Neutrophil (primary cell): ENCODE results near the gene CADM4.

Source experiments
- H3K27ac ChIP-seq: fragments of 200-600 bp; sonication (generic); 2 replicates; pipeline ENCODE4 v1.5.1; 2016; ENCODE audit warnings: mild to moderate bottlenecking, moderate library complexity
- H3K27me3 ChIP-seq: fragments of 200-600 bp; sonication (generic); 2 replicates; pipeline ENCODE4 v1.6.0; 2016; ENCODE audit warnings: mild to moderate bottlenecking
- H3K36me3 ChIP-seq: fragments of 200-600 bp; sonication (generic); 2 replicates; pipeline ENCODE4 v1.5.1; 2017
- H3K4me1 ChIP-seq, 2 experiments: fragments of 200-600 bp in 1 of 2; sonication (generic) in 1 of 2; 1 replicate in 1 of 2; 2 replicates in 1 of 2; pipeline versions ENCODE4 v1.5.1 to v1.6.1; 2013 to 2016; ENCODE audit warnings: low read depth in 1 of 2, low read length in 1 of 2, mild to moderate bottlenecking in 1 of 2, moderate library complexity in 1 of 2; ENCODE audit not compliant: control insufficient read depth in 1 of 2, insufficient read depth in 1 of 2
- H3K4me3 ChIP-seq, 2 experiments: fragments of 200-600 bp in 1 of 2; sonication (generic) in 1 of 2; 1 replicate in 1 of 2; 2 replicates in 1 of 2; pipeline ENCODE4 v1.5.1; 2013 to 2016; ENCODE audit warnings: low read depth in 1 of 2, low read length in 1 of 2, mild to moderate bottlenecking in 1 of 2, moderate library complexity in 1 of 2
- H3K9me3 ChIP-seq: fragments of 200-600 bp; sonication (generic); 2 replicates; pipeline ENCODE4 v1.5.1; 2016
- TF ChIP-seq, protein P1 (sequence below): fragments of 200-600 bp; sonication (generic); IDR thresholded peaks from 2 replicates; pipeline ENCODE4 v1.5.1; 2016; ENCODE audit warnings: antibody characterized with exemption

Gene CADM4

DNA sequence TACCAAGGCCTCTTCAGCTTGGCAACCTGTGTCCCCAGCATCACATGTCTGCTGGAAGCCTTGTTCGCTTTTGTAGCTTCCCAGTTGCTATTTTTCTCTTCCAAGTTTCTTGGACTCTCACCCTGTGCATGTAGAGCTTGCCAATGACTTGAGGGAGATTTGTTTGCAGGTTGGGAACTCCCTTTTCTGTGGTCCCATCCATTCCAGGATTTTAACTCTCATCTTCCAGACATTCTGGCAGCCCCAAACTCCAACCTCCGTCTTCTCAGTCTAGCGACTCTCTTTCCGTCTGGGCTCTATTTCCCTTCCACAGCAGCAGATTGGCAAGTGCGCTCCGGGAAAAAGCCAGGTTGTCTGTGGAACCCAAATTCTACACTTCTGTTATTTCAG is 21.3 kb upstream of the CADM4 start:
- Histone ChIP-seq H3K36me3 (peaks cover 99% of the 10 kb centered on the region), H3K27me3 (no peaks in the 10 kb centered on the region), H3K4me1 (peaks cover 26 to 32% of the 10 kb centered on the region in 2 experiments), H3K9me3 (peaks cover 3% of the 10 kb centered on the region), H3K4me3 (no peak overlapping the region), H3K27ac (no peak overlapping the region)
- TF ChIP-seq, protein P1, sequence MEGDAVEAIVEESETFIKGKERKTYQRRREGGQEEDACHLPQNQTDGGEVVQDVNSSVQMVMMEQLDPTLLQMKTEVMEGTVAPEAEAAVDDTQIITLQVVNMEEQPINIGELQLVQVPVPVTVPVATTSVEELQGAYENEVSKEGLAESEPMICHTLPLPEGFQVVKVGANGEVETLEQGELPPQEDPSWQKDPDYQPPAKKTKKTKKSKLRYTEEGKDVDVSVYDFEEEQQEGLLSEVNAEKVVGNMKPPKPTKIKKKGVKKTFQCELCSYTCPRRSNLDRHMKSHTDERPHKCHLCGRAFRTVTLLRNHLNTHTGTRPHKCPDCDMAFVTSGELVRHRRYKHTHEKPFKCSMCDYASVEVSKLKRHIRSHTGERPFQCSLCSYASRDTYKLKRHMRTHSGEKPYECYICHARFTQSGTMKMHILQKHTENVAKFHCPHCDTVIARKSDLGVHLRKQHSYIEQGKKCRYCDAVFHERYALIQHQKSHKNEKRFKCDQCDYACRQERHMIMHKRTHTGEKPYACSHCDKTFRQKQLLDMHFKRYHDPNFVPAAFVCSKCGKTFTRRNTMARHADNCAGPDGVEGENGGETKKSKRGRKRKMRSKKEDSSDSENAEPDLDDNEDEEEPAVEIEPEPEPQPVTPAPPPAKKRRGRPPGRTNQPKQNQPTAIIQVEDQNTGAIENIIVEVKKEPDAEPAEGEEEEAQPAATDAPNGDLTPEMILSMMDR: no peak

DNA sequence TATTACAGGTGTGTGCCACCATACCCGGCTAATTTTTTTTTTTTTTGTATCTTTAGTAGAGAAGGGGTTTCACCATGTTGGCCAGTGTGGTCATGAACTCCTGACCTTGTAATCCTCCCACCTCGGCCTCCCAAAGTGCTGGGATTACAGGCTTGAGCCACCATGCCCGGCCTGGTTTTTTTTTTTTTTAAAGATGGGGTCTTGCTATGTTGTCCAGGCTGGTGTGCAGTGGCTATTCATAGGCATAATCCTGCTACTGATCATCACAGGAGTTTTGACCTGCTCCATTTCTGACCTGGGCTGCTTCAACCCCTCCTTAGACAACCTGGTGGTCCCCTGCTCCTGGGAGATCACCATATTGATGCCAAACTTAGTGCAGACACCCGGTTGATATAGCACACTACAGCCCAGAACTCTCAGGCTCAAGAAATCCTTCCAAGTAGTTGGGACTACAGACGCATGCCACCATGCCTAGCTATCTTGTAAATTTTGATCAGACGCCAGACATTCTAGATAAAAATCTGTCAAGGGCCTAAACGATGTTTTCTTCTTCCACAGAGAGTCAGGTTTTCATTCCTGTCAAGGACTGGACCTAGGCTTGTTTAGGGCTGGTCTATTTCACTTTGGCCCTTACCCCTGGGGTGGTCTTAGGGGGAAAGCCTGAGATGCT is 20.8 kb upstream of the CADM4 start:
- TF ChIP-seq, protein P1: no peak
- H3K27me3 ChIP-seq: no peaks in the 10 kb centered on the region
- no peak overlapping the region for H3K4me3 ChIP-seq
- H3K4me1 ChIP-seq: peaks cover 20 to 26% of the 10 kb centered on the region in 2 experiments
- no peak overlapping the region for H3K27ac ChIP-seq
- peaks cover 99% of the 10 kb centered on the region for H3K36me3 ChIP-seq
- H3K9me3 ChIP-seq: peaks cover 8% of the 10 kb centered on the region

DNA sequence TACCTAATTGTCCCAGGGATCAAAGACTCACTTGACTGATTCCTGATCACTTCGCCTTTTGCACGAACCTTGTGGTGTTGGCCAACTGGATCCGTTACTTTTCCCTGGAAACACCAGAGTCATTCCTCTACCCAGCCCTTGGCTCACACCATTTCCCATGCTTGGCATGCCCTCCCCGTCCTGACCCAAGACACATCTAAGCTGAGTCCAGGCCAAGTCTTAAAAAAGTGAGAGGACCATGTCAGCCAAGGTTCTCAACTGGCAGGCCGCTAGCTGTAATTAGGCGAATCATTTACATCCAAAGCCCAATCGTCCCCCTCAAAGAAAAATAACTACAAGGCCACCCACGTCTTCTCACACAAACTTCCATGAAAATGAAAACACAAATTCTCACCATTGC is 18.8 kb upstream of the CADM4 start:
- Histone ChIP-seq H3K36me3 (peaks cover 99% of the 10 kb centered on the region), H3K27ac (no peak overlapping the region), H3K27me3 (no peaks in the 10 kb centered on the region), H3K4me1 (peaks cover under 1 to 8% of the 10 kb centered on the region in 2 experiments), H3K9me3 (peaks cover 7% of the 10 kb centered on the region), H3K4me3 (no peak overlapping the region)
- TF ChIP-seq, protein P1: no peak

DNA sequence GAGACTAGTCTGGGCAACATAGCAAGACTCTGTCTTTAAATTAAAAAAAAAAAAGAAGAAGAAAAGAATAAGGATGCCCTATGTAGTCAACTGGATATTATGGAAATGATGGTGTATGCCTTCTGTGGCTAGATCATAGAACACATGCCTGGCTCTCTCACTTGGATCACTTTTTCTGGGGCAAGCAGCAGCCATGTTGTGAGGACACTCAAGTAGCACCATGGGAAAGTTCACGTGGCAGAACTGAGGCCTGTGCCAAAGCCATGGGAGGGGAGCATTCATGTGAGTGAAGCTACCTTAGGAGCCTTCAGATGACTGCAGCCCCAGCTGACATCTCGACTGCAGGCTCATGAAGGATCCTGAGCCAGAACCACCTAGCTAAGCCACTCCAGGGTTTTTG is 18.4 kb upstream of the CADM4 start:
- TF ChIP-seq, protein P1: no peak
- H3K27me3 ChIP-seq: no peaks in the 10 kb centered on the region

DNA sequence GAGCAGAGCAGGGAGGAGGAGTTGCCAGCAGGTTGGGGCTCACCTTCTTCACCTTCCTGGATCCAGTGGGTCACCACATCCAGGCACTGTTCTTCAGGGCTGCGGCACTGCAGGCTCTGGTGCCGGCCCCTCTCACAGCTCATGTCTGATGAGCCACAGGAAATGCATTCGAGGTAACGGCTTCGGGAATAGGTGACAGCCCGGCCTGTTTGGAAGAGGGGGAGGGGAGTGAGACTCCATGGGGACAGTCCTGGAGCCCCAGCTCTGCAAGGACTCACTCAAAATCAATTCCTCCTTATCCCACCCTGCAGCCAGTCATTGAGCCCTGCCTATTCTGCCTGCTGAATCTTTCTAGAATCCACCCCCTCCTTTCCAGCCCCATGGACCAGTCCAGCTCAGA is 16.8 kb upstream of the CADM4 start:
- TF ChIP-seq, protein P1: no peak
- peaks cover 99% of the 10 kb centered on the region for H3K36me3 ChIP-seq
- no peaks in the 10 kb centered on the region for H3K4me1 ChIP-seq
- H3K27ac ChIP-seq: peak overlapping the region; percentile 42
- H3K27me3 ChIP-seq: no peaks in the 10 kb centered on the region
- H3K9me3 ChIP-seq: peaks cover 10% of the 10 kb centered on the region
- no peak overlapping the region for H3K4me3 ChIP-seq

More for the DNA sequence above, 18.4 kb upstream of the CADM4 start:
- peaks cover 0 to 3% of the 10 kb centered on the region in 2 experiments for H3K4me1 ChIP-seq
- H3K9me3 ChIP-seq: peaks cover 7% of the 10 kb centered on the region
- peaks cover 99% of the 10 kb centered on the region for H3K36me3 ChIP-seq
- H3K27ac ChIP-seq: no peak overlapping the region
- H3K4me3 ChIP-seq: no peak overlapping the region
